ENCODE results near the gene PLCD1.
"Not testable (repeated sequence)": the region's sequence is repeated elsewhere in the genome, so short reads cannot be mapped to it uniquely, and the experiment has no call there.

PLCD1 gene

GRCh38 chr3:38059591-38059990 lies 30.1 kb upstream of the PLCD1 start:
- no peaks in the 10 kb centered on the region for H3K27me3 ChIP-seq (replicated peaks; ENCODE audit: control insufficient read depth, insufficient read depth, low read length)
- no peaks in the 10 kb centered on the region for H3K36me3 ChIP-seq (ENCODE audit: control insufficient read depth, insufficient read depth, low read length)
- H3K4me3 ChIP-seq (replicated peaks; ENCODE audit: low read depth, low read length), result no peak overlapping the region
- TF ChIP-seq CTCF (IDR thresholded peaks at IDR 0.05; ENCODE audit: insufficient read depth, low read length, poor library complexity, severe bottlenecking), result no peak
- DNase-seq (ENCODE audit: extremely low read depth, insufficient read length), result no peak

GRCh38 chr3:38059148-38059547 lies 29.7 kb upstream of the PLCD1 start:
- Histone ChIP-seq H3K36me3 (ENCODE audit: control insufficient read depth, insufficient read depth, low read length) (no peaks in the 10 kb centered on the region), H3K27me3 (replicated peaks; ENCODE audit: control insufficient read depth, insufficient read depth, low read length) (no peaks in the 10 kb centered on the region), H3K4me3 (replicated peaks; ENCODE audit: low read depth, low read length) (no peak overlapping the region)
- no peak for TF ChIP-seq CTCF (IDR thresholded peaks at IDR 0.05; ENCODE audit: insufficient read depth, low read length, poor library complexity, severe bottlenecking)
- no peak for DNase-seq (ENCODE audit: extremely low read depth, insufficient read length)

GRCh38 chr3:38054499-38055001 lies 25.1 kb upstream of the PLCD1 start:
- Histone ChIP-seq H3K36me3 (ENCODE audit: control insufficient read depth, insufficient read depth, low read length) (no peaks in the 10 kb centered on the region), H3K4me3 (replicated peaks; ENCODE audit: low read depth, low read length) (no peak overlapping the region), H3K27me3 (replicated peaks; ENCODE audit: control insufficient read depth, insufficient read depth, low read length) (no peaks in the 10 kb centered on the region)
- no peak for DNase-seq (ENCODE audit: extremely low read depth, insufficient read length)
- no peak for TF ChIP-seq CTCF (IDR thresholded peaks at IDR 0.05; ENCODE audit: insufficient read depth, low read length, poor library complexity, severe bottlenecking)

- H3K36me3 ChIP-seq (ENCODE audit: control insufficient read depth, insufficient read depth, low read length); H3K4me3 ChIP-seq (replicated peaks; ENCODE audit: low read depth, low read length); H3K27me3 ChIP-seq (replicated peaks; ENCODE audit: control insufficient read depth, insufficient read depth, low read length); DNase-seq (ENCODE audit: extremely low read depth, insufficient read length): not testable (repeated sequence)
Measured at GRCh38 chr3:38053813-38054498, 24.5 kb upstream of the PLCD1 start.

GRCh38 chr3:38053286-38053685 lies 23.8 kb upstream of the PLCD1 start:
- H3K4me3 ChIP-seq (replicated peaks; ENCODE audit: low read depth, low read length); H3K27me3 ChIP-seq (replicated peaks; ENCODE audit: control insufficient read depth, insufficient read depth, low read length); DNase-seq (ENCODE audit: extremely low read depth, insufficient read length); H3K36me3 ChIP-seq (ENCODE audit: control insufficient read depth, insufficient read depth, low read length): not testable (repeated sequence)

- no peak overlapping the region for H3K4me3 ChIP-seq (replicated peaks; ENCODE audit: low read depth, low read length)
- TF ChIP-seq CTCF (IDR thresholded peaks at IDR 0.05; ENCODE audit: insufficient read depth, low read length, poor library complexity, severe bottlenecking), result no peak
- no peak for DNase-seq (ENCODE audit: extremely low read depth, insufficient read length)
- no peaks in the 10 kb centered on the region for H3K36me3 ChIP-seq (ENCODE audit: control insufficient read depth, insufficient read depth, low read length)
- H3K27me3 ChIP-seq (replicated peaks; ENCODE audit: control insufficient read depth, insufficient read depth, low read length), result no peaks in the 10 kb centered on the region
Measured at GRCh38 chr3:38051131-38051530, 21.7 kb upstream of the PLCD1 start.

Data from GM06990 (cell line).